ENCODE measurements around the gene ONECUT2. TPM values are rescaled to one million over a fixed set of nuclear protein-coding genes. Genes with fewer than 3 reads are reported as not detected.
A peak's percentile ranks its signal among the peaks of the same experiment; 100 is the strongest.
"Not testable (repeated sequence)": the region's sequence is repeated elsewhere in the genome, so short reads cannot be mapped to it uniquely, and the experiment has no call there.

ONECUT2 gene
- total RNA-seq, 1 experiment from 2014 or later: 2.2 TPM

- DNase-seq: no peak
- Histone ChIP-seq H3K36me3 (no peaks in the 10 kb centered on the region), H3K9me3 (replicated peaks) (no peaks in the 10 kb centered on the region), H3K4me1 (no peaks in the 10 kb centered on the region), H3K27ac (no peak overlapping the region), H3K27me3 (no peaks in the 10 kb centered on the region), H3K4me3 (no peak overlapping the region)
These were observed 84.7 kb downstream of the ONECUT2 start for GRCh38 chr18:57519668-57520424.

GRCh38 chr18:57522348-57522747, 87.2 kb downstream of the ONECUT2 start:
- not testable (repeated sequence) for H3K36me3 ChIP-seq; H3K9me3 ChIP-seq (replicated peaks); H3K4me3 ChIP-seq; H3K4me1 ChIP-seq; H3K27ac ChIP-seq; H3K27me3 ChIP-seq; DNase-seq

- no peak for DNase-seq
- no peak overlapping the region for H3K27ac ChIP-seq
These were observed 88.2 kb downstream of the ONECUT2 start for GRCh38 chr18:57523171-57523956.

GRCh38 chr18:57527556-57528229, 92.5 kb downstream of the ONECUT2 start:
- Histone ChIP-seq H3K9me3 (replicated peaks) (no peaks in the 10 kb centered on the region), H3K27ac (no peak overlapping the region), H3K4me3 (no peak overlapping the region), H3K4me1 (no peaks in the 10 kb centered on the region), H3K27me3 (no peaks in the 10 kb centered on the region), H3K36me3 (no peaks in the 10 kb centered on the region)
- no peak for DNase-seq

More at GRCh38 chr18:57523171-57523956, 88.2 kb downstream of the ONECUT2 start:
- Histone ChIP-seq H3K4me1 (no peaks in the 10 kb centered on the region), H3K27me3 (no peaks in the 10 kb centered on the region), H3K36me3 (no peaks in the 10 kb centered on the region), H3K9me3 (replicated peaks) (no peaks in the 10 kb centered on the region), H3K4me3 (no peak overlapping the region)

- Histone ChIP-seq H3K27ac (no peak overlapping the region), H3K4me3 (no peak overlapping the region), H3K36me3 (no peaks in the 10 kb centered on the region), H3K27me3 (no peaks in the 10 kb centered on the region), H3K9me3 (replicated peaks) (no peaks in the 10 kb centered on the region), H3K4me1 (no peaks in the 10 kb centered on the region)
- no peak for DNase-seq
These were observed 94.0 kb downstream of the ONECUT2 start for GRCh38 chr18:57529151-57529550.

- DNase-seq: peak in 1 of 2 experiments; percentile 18
- H3K27ac ChIP-seq: no peak overlapping the region
- no peaks in the 10 kb centered on the region for H3K4me1 ChIP-seq
These were observed 98.1 kb downstream of the ONECUT2 start for GRCh38 chr18:57533006-57533867.

GRCh38 chr18:57533868-57534510, 98.8 kb downstream of the ONECUT2 start:
- Histone ChIP-seq H3K27ac (no peak overlapping the region), H3K36me3 (no peaks in the 10 kb centered on the region), H3K4me1 (no peaks in the 10 kb centered on the region), H3K9me3 (replicated peaks) (no peaks in the 10 kb centered on the region), H3K4me3 (no peak overlapping the region), H3K27me3 (no peaks in the 10 kb centered on the region)
- no peak for DNase-seq

More at GRCh38 chr18:57533006-57533867, 98.1 kb downstream of the ONECUT2 start:
- H3K27me3 ChIP-seq: no peaks in the 10 kb centered on the region
- H3K4me3 ChIP-seq: no peak overlapping the region
- no peaks in the 10 kb centered on the region for H3K9me3 ChIP-seq (replicated peaks)
- no peaks in the 10 kb centered on the region for H3K36me3 ChIP-seq

- Histone ChIP-seq H3K9me3 (replicated peaks) (no peaks in the 10 kb centered on the region), H3K4me1 (no peaks in the 10 kb centered on the region), H3K36me3 (no peaks in the 10 kb centered on the region), H3K27ac (no peak overlapping the region), H3K27me3 (no peaks in the 10 kb centered on the region), H3K4me3 (no peak overlapping the region)
- no peak for DNase-seq
These were observed 99.3 kb downstream of the ONECUT2 start for GRCh38 chr18:57534511-57534909.

GRCh38 chr18:57538614-57539013, 103.4 kb downstream of the ONECUT2 start:
- Histone ChIP-seq H3K27me3 (no peaks in the 10 kb centered on the region), H3K36me3 (no peaks in the 10 kb centered on the region), H3K27ac (no peak overlapping the region), H3K9me3 (replicated peaks) (no peaks in the 10 kb centered on the region), H3K4me3 (no peak overlapping the region), H3K4me1 (no peaks in the 10 kb centered on the region)
- no peak for DNase-seq

GRCh38 chr18:57539702-57540101, 104.5 kb downstream of the ONECUT2 start:
- Histone ChIP-seq H3K9me3 (replicated peaks) (no peaks in the 10 kb centered on the region), H3K27me3 (no peaks in the 10 kb centered on the region), H3K36me3 (no peaks in the 10 kb centered on the region), H3K4me3 (no peak overlapping the region), H3K27ac (no peak overlapping the region), H3K4me1 (no peaks in the 10 kb centered on the region)
- DNase-seq: no peak

Other genes with a start within 250 kb of the ONECUT2 start
- gene ST8SIA3, start 82.8 kb upstream of the ONECUT2 start, total RNA-seq (2014; rRNA removed; shearing (Covaris generic)): under 0.01 TPM in 1 of 2 replicates, not detected in the other
- gene FECH, start 151.3 kb downstream of the ONECUT2 start, total RNA-seq (2014; rRNA removed; shearing (Covaris generic)): 11.8 and 12.6 TPM in 2 replicates
- 83.8 and 90.8 TPM in 2 replicates for gene NARS1, start 186.5 kb downstream of the ONECUT2 start, total RNA-seq (2014; rRNA removed; shearing (Covaris generic))